A673 (cell line): ENCODE data around the gene NKD1. TPM values are rescaled to one million over a fixed set of nuclear protein-coding genes. Genes with fewer than 3 reads are reported as not detected.

Experiments
- BruUV-seq: library from RNA; stranded (reverse); fragments of 400-500 nt; replicated peaks from 2 replicates; lab custom pipeline; 2021; lab: Mats Ljungman, UMichigan
- CTCF ChIA-PET: fragments of 300-600 bp; sonication (Branson Sonifier 250); formaldehyde crosslinking; loops from one replicate; lab custom pipeline; 2022; ENCODE audit warnings: antibody characterized with exemption; lab: Charles Lee
- POLR2A ChIA-PET: fragments of 300-600 bp; sonication (Branson Sonifier 250); formaldehyde crosslinking; loops from one replicate; lab custom pipeline; 2022; ENCODE audit warnings: antibody characterized with exemption; ENCODE audit not compliant: low non-redundant PET; lab: Charles Lee
- DNase-seq: peaks from one replicate; pipeline ENCODE4 v3.0.0-alpha.2; 2015; ENCODE audit warnings: low spot score
- H3K27ac ChIP-seq: fragments of 200-600 bp; sonication (generic); 2 replicates; pipeline ENCODE4 v1.5.1; 2016; ENCODE audit warnings: mixed run types, low read depth, mild to moderate bottlenecking, mixed read lengths, antibody characterized with exemption, low read length; ENCODE audit not compliant: poor library complexity, severe bottlenecking
- H3K27me3 ChIP-seq: fragments of 200-600 bp; sonication (generic); replicated peaks from 2 replicates; pipeline ENCODE4 v1.6.1; 2017; ENCODE audit warnings: mixed run types, low read depth, mild to moderate bottlenecking, mixed read lengths, antibody characterized with exemption, low read length; ENCODE audit not compliant: insufficient read depth, poor library complexity
- H3K36me3 ChIP-seq: fragments of 200-600 bp; sonication (generic); 2 replicates; pipeline ENCODE4 v1.6.1; 2016; ENCODE audit warnings: mixed run types, mild to moderate bottlenecking, mixed read lengths, antibody characterized with exemption, low read length; ENCODE audit not compliant: insufficient read depth, poor library complexity, severe bottlenecking
- H3K4me1 ChIP-seq: fragments of 200-600 bp; sonication (generic); 2 replicates; pipeline ENCODE4 v1.6.1; 2017; ENCODE audit warnings: mixed run types, mild to moderate bottlenecking, mixed read lengths, antibody characterized with exemption, low read length; ENCODE audit not compliant: insufficient read depth, poor library complexity, severe bottlenecking
- H3K4me3 ChIP-seq: fragments of 200-600 bp; sonication (generic); 2 replicates; pipeline ENCODE4 v1.5.1; 2016; ENCODE audit warnings: low read depth, mixed run types, mild to moderate bottlenecking, mixed read lengths, low read length; ENCODE audit not compliant: poor library complexity, severe bottlenecking
- H3K9me3 ChIP-seq: fragments of 200-600 bp; sonication (generic); 2 replicates; pipeline ENCODE4 v1.6.1; 2016; ENCODE audit warnings: mixed run types, low read depth, mild to moderate bottlenecking, mixed read lengths, antibody characterized with exemption, low read length; ENCODE audit not compliant: poor library complexity, severe bottlenecking
- CTCF ChIP-seq: fragments of 300-800, 200-600 bp; sonication (generic); conservative IDR thresholded peaks from 2 replicates; pipeline ENCODE4 v1.5.1; 2017; ENCODE audit warnings: low read depth, mild to moderate bottlenecking, antibody characterized with exemption, low read length, moderate library complexity, mixed read lengths
- EZH2 ChIP-seq: fragments of 200-600 bp; sonication (generic); IDR thresholded peaks from 2 replicates; pipeline ENCODE4 v1.6.1; 2017; ENCODE audit warnings: borderline replicate concordance, low read depth, mild to moderate bottlenecking, mixed read lengths, antibody characterized with exemption, low read length; ENCODE audit not compliant: poor library complexity, severe bottlenecking
- intact Hi-C: fragments of 100-400 bp; cut with micrococcal nuclease; formaldehyde crosslinking; loops from one replicate; pipeline ENCODE4 v1.10.0; 2022; ENCODE audit not compliant: unreplicated experiment
- total RNA-seq: library from RNA; stranded (reverse); gene quantifications from 2 replicates; pipeline ENCODE4 v1.2.3, GENCODE V29; 2021

Gene NKD1
- total RNA-seq, 1 experiment from 2014 or later: 1.1 TPM

- Histone ChIP-seq H3K4me3 (no peak overlapping the region), H3K27ac (no peak overlapping the region), H3K4me1 (no peaks in the 10 kb centered on the region), H3K27me3 (no peaks in the 10 kb centered on the region), H3K9me3 (no peaks in the 10 kb centered on the region), H3K36me3 (no peaks in the 10 kb centered on the region)
- ChIA-PET POLR2A (no interaction called here), CTCF (interaction anchor here (1.1 kb wide), 1 partner anchor 196 kb away, joined by 3 read pairs; no protein-coding TSS in a partner anchor)
- TF ChIP-seq EZH2 (no peak), CTCF (no peak)
- BruUV-seq: no TSS peak
- no peak for DNase-seq
- intact Hi-C loops: no loop called here
These were observed 62.4 kb downstream of the NKD1 start for GRCh38 chr16:50610331-50611262.

- intact Hi-C loops: no loop called here
- no peak overlapping the region for H3K27ac ChIP-seq
- no peaks in the 10 kb centered on the region for H3K4me1 ChIP-seq
- no peak overlapping the region for H3K4me3 ChIP-seq
- TF ChIP-seq CTCF (no peak), EZH2 (no peak)
- no peaks in the 10 kb centered on the region for H3K9me3 ChIP-seq
- CTCF ChIA-PET: no interaction called here
- H3K36me3 ChIP-seq: no peaks in the 10 kb centered on the region
- no peaks in the 10 kb centered on the region for H3K27me3 ChIP-seq
- POLR2A ChIA-PET: no interaction called here
- DNase-seq: no peak
- BruUV-seq: no TSS peak
These were observed 63.2 kb downstream of the NKD1 start for GRCh38 chr16:50611332-50611934.

- TF ChIP-seq CTCF (no peak), EZH2 (no peak)
- CTCF ChIA-PET: no interaction called here
- POLR2A ChIA-PET: no interaction called here
These were observed 64.0 kb downstream of the NKD1 start for GRCh38 chr16:50611995-50612848.

More at GRCh38 chr16:50611995-50612848, 64.0 kb downstream of the NKD1 start:
- H3K4me3 ChIP-seq: no peak overlapping the region
- BruUV-seq: no TSS peak
- no peak overlapping the region for H3K27ac ChIP-seq
- no peaks in the 10 kb centered on the region for H3K4me1 ChIP-seq
- no peaks in the 10 kb centered on the region for H3K27me3 ChIP-seq
- no peaks in the 10 kb centered on the region for H3K36me3 ChIP-seq
- intact Hi-C loops: no loop called here
- no peak for DNase-seq
- no peaks in the 10 kb centered on the region for H3K9me3 ChIP-seq
